OCI-LY3 (cell line): ENCODE measurements around the gene ATF3.

ENCODE experiments used
- EZH2phosphoT487 ChIP-seq: fragments of 200-600 bp; shearing (Covaris generic); IDR thresholded peaks from 2 replicates; pipeline ENCODE4 v1.6.1; 2018; ENCODE audit warnings: antibody characterized with exemption, mixed run types, low read depth
- TF ChIP-seq, protein P1 (sequence below): fragments of 200-600, 300-600 bp; sonication (generic); IDR thresholded peaks from 2 replicates; pipeline ENCODE4 v1.5.1; 2014; ENCODE audit warnings: antibody characterized with exemption, low read length, low read depth

DNA sequence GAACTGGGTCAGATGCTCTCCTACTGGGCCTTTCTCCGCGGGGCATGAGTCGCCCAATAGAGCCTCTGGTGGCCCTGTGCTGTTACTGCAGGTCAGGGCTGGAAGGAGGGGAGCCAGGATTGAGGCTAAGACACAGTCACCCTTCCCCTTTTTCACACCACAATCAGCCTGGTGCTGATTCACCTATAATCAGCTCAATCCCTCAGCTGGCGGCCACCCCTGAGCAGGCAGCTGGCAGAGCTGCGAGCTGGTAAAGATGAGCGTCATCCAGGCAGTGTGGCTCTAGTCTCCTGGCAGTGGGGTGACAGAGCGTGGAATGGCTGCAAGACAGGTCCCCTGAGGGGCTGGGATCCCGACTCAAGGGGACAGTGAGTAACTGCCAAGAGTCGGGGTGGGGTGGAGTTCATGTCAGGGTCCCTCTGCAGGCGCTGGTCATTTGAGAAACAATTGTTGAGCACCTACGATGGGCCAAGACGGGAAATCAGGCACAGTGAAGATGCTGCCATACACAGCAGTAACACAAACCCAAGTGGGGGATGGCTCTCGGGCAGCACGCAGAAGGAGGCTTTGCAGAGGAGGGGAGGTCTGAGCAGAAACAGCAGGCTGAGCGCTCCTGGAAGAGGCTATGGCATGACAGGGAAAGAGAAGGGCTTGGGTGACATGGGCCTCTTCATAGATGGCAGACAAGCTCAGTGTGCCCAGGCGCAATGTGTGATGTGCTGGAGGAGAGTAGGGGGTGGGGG lies 21.8 kb downstream of the ATF3 start:
- TF ChIP-seq, protein P1, sequence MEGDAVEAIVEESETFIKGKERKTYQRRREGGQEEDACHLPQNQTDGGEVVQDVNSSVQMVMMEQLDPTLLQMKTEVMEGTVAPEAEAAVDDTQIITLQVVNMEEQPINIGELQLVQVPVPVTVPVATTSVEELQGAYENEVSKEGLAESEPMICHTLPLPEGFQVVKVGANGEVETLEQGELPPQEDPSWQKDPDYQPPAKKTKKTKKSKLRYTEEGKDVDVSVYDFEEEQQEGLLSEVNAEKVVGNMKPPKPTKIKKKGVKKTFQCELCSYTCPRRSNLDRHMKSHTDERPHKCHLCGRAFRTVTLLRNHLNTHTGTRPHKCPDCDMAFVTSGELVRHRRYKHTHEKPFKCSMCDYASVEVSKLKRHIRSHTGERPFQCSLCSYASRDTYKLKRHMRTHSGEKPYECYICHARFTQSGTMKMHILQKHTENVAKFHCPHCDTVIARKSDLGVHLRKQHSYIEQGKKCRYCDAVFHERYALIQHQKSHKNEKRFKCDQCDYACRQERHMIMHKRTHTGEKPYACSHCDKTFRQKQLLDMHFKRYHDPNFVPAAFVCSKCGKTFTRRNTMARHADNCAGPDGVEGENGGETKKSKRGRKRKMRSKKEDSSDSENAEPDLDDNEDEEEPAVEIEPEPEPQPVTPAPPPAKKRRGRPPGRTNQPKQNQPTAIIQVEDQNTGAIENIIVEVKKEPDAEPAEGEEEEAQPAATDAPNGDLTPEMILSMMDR, result peak; percentile 78
- no peak for TF ChIP-seq EZH2phosphoT487
